H1 (cell line): ENCODE results near the gene PLA1A. TPM values are rescaled to one million over a fixed set of nuclear protein-coding genes. Genes with fewer than 3 reads are reported as not detected.

Experiments used
- CTCF ChIA-PET: fragments of 300-600 bp; sonication (Branson Sonifier 250); formaldehyde crosslinking; loops from one replicate; lab custom pipeline; 2021; ENCODE audit not compliant: partially characterized antibody; lab: Charles Lee
- POLR2A ChIA-PET: fragments of 300-600 bp; sonication (Branson Sonifier 250); formaldehyde crosslinking; loops from one replicate; lab custom pipeline; 2021; ENCODE audit warnings: inconsistent platforms; ENCODE audit not compliant: partially characterized antibody; lab: Charles Lee
- DNase-seq, 2 experiments: peaks; one replicate each; pipeline versions ENCODE4 v3.0.0 to v3.0.0-alpha.2; 2010 to 2022; ENCODE audit warnings: low spot score in 2 of 2, low read depth in 1 of 2, mixed read lengths in 1 of 2
- FAIRE-seq: peaks from 2 replicates; lab custom pipeline; 2011; peaks lifted over from hg19 to GRCh38; lab: Jason Lieb, UNC
- H2AFZ ChIP-seq: 2 replicates; pipeline ENCODE4 v1.8.1; 2012; ENCODE audit warnings: low read length, inconsistent platforms
- H2AK5ac ChIP-seq: 2 replicates; pipeline ENCODE4 v1.6.1; 2013; ENCODE audit warnings: low read depth, low read length
- H2BK120ac ChIP-seq: replicated peaks from 2 replicates; pipeline ENCODE3; 2013; ENCODE audit warnings: low read depth, low read length, inconsistent platforms
- H2BK12ac ChIP-seq: 2 replicates; pipeline ENCODE4 v1.6.1; 2013; ENCODE audit warnings: low read depth, low read length
- H2BK15ac ChIP-seq: 2 replicates; pipeline ENCODE4 v1.6.1; 2013; ENCODE audit warnings: low read length
- H2BK20ac ChIP-seq: 2 replicates; pipeline ENCODE4 v1.6.1; 2013; ENCODE audit warnings: low read length
- H2BK5ac ChIP-seq: 2 replicates; pipeline ENCODE4 v1.6.1; 2013; ENCODE audit warnings: low read depth, low read length
- H3K14ac ChIP-seq: 2 replicates; pipeline ENCODE4 v1.6.1; 2013; ENCODE audit warnings: inconsistent platforms; ENCODE audit not compliant: insufficient read length
- H3K18ac ChIP-seq: 2 replicates; pipeline ENCODE4 v1.6.1; 2013; ENCODE audit warnings: low read length; ENCODE audit errors: extremely low read depth
- H3K23ac ChIP-seq: 2 replicates; pipeline ENCODE4 v1.6.1; 2013; ENCODE audit warnings: inconsistent platforms; ENCODE audit not compliant: insufficient read length
- H3K23me2 ChIP-seq: 2 replicates; pipeline ENCODE4 v1.6.1; 2013; ENCODE audit warnings: low read depth, low read length
- H3K27ac ChIP-seq: 2 replicates; pipeline ENCODE4 v1.6.1; 2011; ENCODE audit warnings: low read depth, low read length, inconsistent platforms
- H3K27me3 ChIP-seq, 4 experiments: replicated peaks in 1 of 4; 1 replicate in 1 of 4; 2 replicates in 3 of 4; pipeline versions ENCODE4 v1.6.1 to v1.8.1; 2011 to 2013; ENCODE audit warnings: low read length in 3 of 4, mild to moderate bottlenecking in 3 of 4, inconsistent platforms in 2 of 4, mixed read lengths in 2 of 4, moderate library complexity in 1 of 4; ENCODE audit not compliant: control insufficient read depth in 3 of 4, insufficient read depth in 3 of 4; ENCODE audit errors: extremely low read depth in 1 of 4
- H3K36me3 ChIP-seq, 4 experiments: 2 replicates each; pipeline versions ENCODE4 v1.6.1 to v1.8.1; 2011 to 2013; ENCODE audit warnings: mild to moderate bottlenecking in 4 of 4, low read length in 3 of 4, moderate library complexity in 2 of 4, control low read depth in 1 of 4, inconsistent platforms in 1 of 4; ENCODE audit not compliant: insufficient read depth in 4 of 4, control insufficient read depth in 2 of 4
- H3K4ac ChIP-seq: replicated peaks from 2 replicates; pipeline ENCODE3; 2013; ENCODE audit warnings: low read length, low read depth, mixed read lengths, inconsistent platforms; ENCODE audit not compliant: insufficient read length
- H3K4me1 ChIP-seq, 4 experiments: replicated peaks in 1 of 4; 1 replicate in 1 of 4; 2 replicates in 3 of 4; pipeline versions ENCODE4 v1.6.1 to v1.8.1; 2011 to 2013; ENCODE audit warnings: low read length in 3 of 4, inconsistent platforms in 2 of 4, mixed read lengths in 1 of 4; ENCODE audit not compliant: insufficient read depth in 4 of 4, control insufficient read depth in 3 of 4
- H3K4me2 ChIP-seq, 2 experiments: 2 replicates each; pipeline versions ENCODE4 v1.6.1 to v1.8.1; 2011 to 2013; ENCODE audit warnings: low read depth in 2 of 2, low read length in 2 of 2, control low read depth in 1 of 2, inconsistent platforms in 1 of 2, mild to moderate bottlenecking in 1 of 2; ENCODE audit not compliant: insufficient read depth in 1 of 2
- H3K4me3 ChIP-seq, 4 experiments: fragments of 200-600, 300-600 bp in 1 of 4; sonication (generic), shearing (Covaris generic), sonication (Bioruptor Twin) in 1 of 4; 2 replicates each; pipeline versions ENCODE4 v1.5.1 to v1.8.1; 2011 to 2016; ENCODE audit warnings: low read length in 4 of 4, low read depth in 3 of 4, control low read depth in 2 of 4, inconsistent platforms in 2 of 4, mild to moderate bottlenecking in 2 of 4, mixed read lengths in 1 of 4, moderate library complexity in 1 of 4; ENCODE audit not compliant: insufficient read depth in 2 of 4; ENCODE audit errors: extremely low read depth in 1 of 4
- H3K56ac ChIP-seq: replicated peaks from 2 replicates; pipeline ENCODE3; 2013; ENCODE audit warnings: low read depth, mild to moderate bottlenecking, mixed read lengths, low read length, inconsistent platforms; ENCODE audit not compliant: insufficient read length
- H3K79me1 ChIP-seq: 2 replicates; pipeline ENCODE4 v1.6.1; 2013; ENCODE audit warnings: low read depth, low read length, control low read depth
- H3K79me2 ChIP-seq, 2 experiments: 2 replicates each; pipeline versions ENCODE4 v1.6.1 to v1.8.1; 2012 to 2013; ENCODE audit warnings: low read length in 2 of 2, mild to moderate bottlenecking in 2 of 2, inconsistent platforms in 1 of 2; ENCODE audit not compliant: insufficient read depth in 2 of 2, control insufficient read depth in 1 of 2
- H3K9ac ChIP-seq, 4 experiments: replicated peaks in 1 of 4; 1 replicate in 1 of 4; 2 replicates in 3 of 4; pipeline versions ENCODE4 v1.6.1 to v1.8.1; 2011 to 2013; ENCODE audit warnings: low read depth in 3 of 4, low read length in 3 of 4, control low read depth in 2 of 4, mild to moderate bottlenecking in 2 of 4, moderate library complexity in 2 of 4, inconsistent platforms in 1 of 4; ENCODE audit errors: extremely low read depth in 1 of 4
- H3K9me3 ChIP-seq, 2 experiments: 2 replicates each; pipeline versions ENCODE4 v1.6.1 to v1.8.1; 2012 to 2013; ENCODE audit warnings: mild to moderate bottlenecking in 2 of 2, moderate library complexity in 2 of 2, control low read depth in 1 of 2, inconsistent platforms in 1 of 2, low read depth in 1 of 2, low read length in 1 of 2, mixed read lengths in 1 of 2; ENCODE audit not compliant: insufficient read depth in 2 of 2
- H4K20me1 ChIP-seq, 2 experiments: replicated peaks in 1 of 2; 2 replicates each; pipeline versions ENCODE3 to v1.8.1; 2011 to 2013; ENCODE audit warnings: inconsistent platforms in 2 of 2, low read length in 2 of 2, mild to moderate bottlenecking in 1 of 2; ENCODE audit not compliant: insufficient read depth in 2 of 2, control insufficient read depth in 1 of 2
- H4K5ac ChIP-seq: 2 replicates; pipeline ENCODE4 v1.6.1; 2013; ENCODE audit warnings: low read length, low read depth, mixed read lengths, inconsistent platforms; ENCODE audit not compliant: insufficient read length
- H4K8ac ChIP-seq: 2 replicates; pipeline ENCODE4 v1.8.0; 2013; ENCODE audit warnings: mild to moderate bottlenecking, moderate library complexity, low read length, inconsistent platforms; ENCODE audit not compliant: insufficient read depth; ENCODE audit errors: extremely low read depth
- H4K91ac ChIP-seq: replicated peaks from 2 replicates; pipeline ENCODE3; 2013; ENCODE audit warnings: low read length, mixed read lengths, inconsistent platforms; ENCODE audit not compliant: insufficient read length
- CREB1 ChIP-seq: IDR thresholded peaks from 2 replicates; pipeline ENCODE4 v1.6.1; 2012; ENCODE audit warnings: inconsistent platforms
- HDAC2 ChIP-seq, 2 experiments: fragments of 300-600 bp in 1 of 2; sonication (generic) in 1 of 2; IDR thresholded peaks; 2 replicates each; pipeline ENCODE4 v1.6.1; 2011 to 2012; ENCODE audit warnings: low read depth in 2 of 2, low read length in 2 of 2, mild to moderate bottlenecking in 2 of 2, moderate library complexity in 2 of 2, borderline replicate concordance in 1 of 2, inconsistent platforms in 1 of 2
- KDM1A ChIP-seq: fragments of 200-600, 300-600 bp; sonication (generic); IDR thresholded peaks from 2 replicates; pipeline ENCODE4 v1.7.1; 2016; ENCODE audit warnings: mild to moderate bottlenecking, low read length, borderline replicate concordance
- NRF1 ChIP-seq: IDR thresholded peaks from 2 replicates; pipeline ENCODE4 v1.6.1; 2011; ENCODE audit warnings: mild to moderate bottlenecking, low read depth, low read length, improper control_type of control experiment
- PHF8 ChIP-seq: fragments of 200-600 bp; sonication (generic); conservative IDR thresholded peaks from 2 replicates; pipeline ENCODE4 v1.7.1; 2012; ENCODE audit warnings: low read depth, mild to moderate bottlenecking, inconsistent platforms, low read length, moderate library complexity
- SIN3A ChIP-seq, 2 experiments: IDR thresholded peaks in 1 of 2; conservative IDR thresholded peaks in 1 of 2; 2 replicates each; pipeline ENCODE4 v1.6.1; 2011 to 2012; ENCODE audit warnings: low read length in 2 of 2, improper control_type of control experiment in 1 of 2, low read depth in 1 of 2, mild to moderate bottlenecking in 1 of 2
- SIRT6 ChIP-seq: IDR thresholded peaks from one replicate; pipeline ENCODE4 v1.7.1; 2012; ENCODE audit warnings: low read length, inconsistent platforms
- YY1 ChIP-seq: IDR thresholded peaks from 2 replicates; pipeline ENCODE4 v1.6.1; 2011; ENCODE audit warnings: low read depth, mild to moderate bottlenecking, low read length
- WGBS, 2 experiments: shearing (Covaris generic) in 1 of 2; methylation state at CpG; one replicate each; pipeline versions ENCODE4 v1.1.6 to v1.1.7; 2013 to 2015; ENCODE audit warnings: low lambda C conversion rate in 2 of 2, mixed read lengths in 2 of 2, inconsistent platforms in 1 of 2, low coverage in 1 of 2, missing lambda C conversion rate in 1 of 2; ENCODE audit not compliant: insufficient replicate concordance in 2 of 2, insufficient coverage in 1 of 2, insufficient read length in 1 of 2; ENCODE audit errors: extremely low coverage in 1 of 2, missing lambda C conversion rate in 1 of 2; 5-methylcytosine and 5-hydroxymethylcytosine counted together
- polyA plus RNA-seq, 7 experiments: library from polyadenylated mRNA; depleted of rRNA in 3 of 7; stranded (reverse) in 5 of 7; unstranded in 2 of 7; fragments of >200 nt in 5 of 7; fragments of 200-250 nt in 2 of 7; gene quantifications; 1 replicate in 5 of 7; 2 replicates in 1 of 7; 4 replicates in 1 of 7; pipeline versions ENCODE4 v1.2.1 to v1.2.3, GENCODE V29; 2011 to 2013; ENCODE audit warnings: missing spikeins in 2 of 7, mixed read lengths in 2 of 7
- total RNA-seq: library from RNA; stranded (reverse); fragmentation: NEBNext Ultra II Directional; extraction: Animal tissue kit (Norgen Biotek cat#: 25700); gene quantifications from 2 replicates; pipeline ENCODE4 v1.2.1, GENCODE V29; 2021
- TF ChIP-seq, protein P1 (sequence below): IDR thresholded peaks from 2 replicates; pipeline ENCODE4 v1.6.1; 2012; ENCODE audit warnings: inconsistent platforms

Gene PLA1A
- total and polyA plus RNA-seq, 2 of the 8 experiments (the other 6 are each of a cell fraction or from before 2014, with no cell fraction given), result not detected

DNA sequence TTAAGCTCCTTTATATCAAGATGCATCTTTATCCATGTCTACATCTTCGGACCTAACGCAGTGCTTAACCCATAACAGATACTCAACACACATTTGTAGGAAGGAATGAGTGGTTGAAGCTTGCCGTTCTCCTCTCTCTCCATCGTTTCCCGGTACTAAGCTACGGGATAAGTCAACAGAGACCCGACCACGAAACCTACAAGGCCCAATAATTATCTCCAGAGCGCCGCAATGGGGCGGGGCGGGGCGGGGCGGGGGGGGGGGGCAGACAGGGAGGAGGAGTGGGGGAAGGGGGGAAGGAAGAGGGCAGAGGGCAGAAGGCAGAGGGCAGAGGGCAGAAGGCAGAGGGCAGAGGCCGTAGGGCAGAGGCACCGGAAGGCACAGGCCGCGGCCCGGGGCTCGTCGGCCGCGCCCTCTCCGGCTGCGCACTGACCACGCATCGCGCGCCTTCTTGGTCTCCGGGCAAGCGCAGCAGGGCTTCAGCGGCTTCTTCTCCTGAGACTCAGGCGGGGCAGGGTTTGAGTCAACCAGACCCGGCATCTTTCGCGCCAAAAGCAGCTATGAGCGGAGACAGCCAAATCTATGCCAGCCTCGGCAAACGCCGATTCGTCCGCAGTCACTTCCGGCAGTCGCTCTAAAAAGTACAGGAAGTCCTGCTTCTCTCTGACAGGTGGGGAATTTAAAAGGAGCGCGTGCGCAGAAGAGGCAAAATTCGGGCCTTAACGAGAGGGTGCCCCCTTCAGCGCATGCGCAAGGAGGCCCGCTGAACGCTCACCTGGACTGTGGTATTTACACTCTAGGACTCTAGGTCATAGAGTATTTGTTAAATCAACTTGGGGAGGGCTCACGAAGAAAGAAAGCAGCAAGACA is 79.3 kb downstream of the PLA1A start, which contains the start of gene COX17:
TSS of gene COX17 (minus strand) at position 636 of the 870 bp plus-strand sequence. CDS start at position 540, 96 bp downstream.
- Histone ChIP-seq H2BK15ac (no peak within 1 kb of the TSS), H3K79me1 (no peaks in the 10 kb centered on the region), H3K23ac (no peak within 1 kb of the TSS), H2AFZ (peak within 1 kb of the TSS; percentile 86), H2BK20ac (no peak within 1 kb of the TSS), H4K20me1 (no peaks in the 10 kb centered on the region), H3K27me3 (no peaks in the 10 kb centered on the region), H3K36me3 (peaks cover 0 to 24% (median 15%) of the 10 kb centered on the region in 4 experiments; a peak in 6 of 8 replicates), H2AK5ac (no peak within 1 kb of the TSS), H4K8ac (peak within 1 kb of the TSS; percentile 81; the same call in 1 of the 2 replicates), H2BK120ac (no peak within 1 kb of the TSS), H3K27ac (peak within 1 kb of the TSS; percentile 77), H3K23me2 (peaks cover 6% of the 10 kb centered on the region), H3K56ac (no peak within 1 kb of the TSS), H3K79me2 (peaks cover 0 to 18% of the 10 kb centered on the region in 2 experiments; a peak in 2 of 4 replicates), H3K14ac (no peak within 1 kb of the TSS), H3K9me3 (no peaks in the 10 kb centered on the region; a peak in 1 of 4 replicates), H3K4ac (no peak within 1 kb of the TSS), H3K9ac (peak within 1 kb of the TSS; percentile 65 to 95 (median 83)), H3K18ac (peak within 1 kb of the TSS; percentile 81; the same call in 1 of the 2 replicates), H3K4me1 (no peaks in the 10 kb centered on the region), H3K4me2 (peak within 1 kb of the TSS; percentile 83 to 84), H4K5ac (peak within 1 kb of the TSS; percentile 67), H2BK12ac (no peak within 1 kb of the TSS; the same call in 1 of the 2 replicates), H4K91ac (no peak within 1 kb of the TSS), H3K4me3 (peak within 1 kb of the TSS; percentile 60 to 99 (median 82)), H2BK5ac (peak within 1 kb of the TSS; percentile 77; the same call in 1 of the 2 replicates)
- 1% methylated on average over 34 of the region's 54 CpGs; no CpG with 5 or more reads in 1 of the 2 experiments for WGBS, 2 experiments
- ChIA-PET CTCF (interaction anchor here (1.2 to 2.8 kb wide), 3 partner anchors 12 to 186 kb away, joined by 3 to 6 read pairs (median 4); no protein-coding TSS in a partner anchor), POLR2A (interaction anchor here (0.6 to 1.5 kb wide), 6 partner anchors 10 to 213 kb away, joined by 3 to 5 read pairs (median 4); partner anchors contain the start of genes TIMMDC1 and TMEM39A)
- FAIRE-seq (peak; percentile 96), DNase-seq (peak; percentile 92 to 94)
- TF ChIP-seq NRF1 (peak; percentile 93), SIRT6 (no peak), PHF8 (peak; percentile 70), YY1 (0 out of 2 replicates have a peak, but pooled peaks have one; percentile 7), HDAC2 (IDR thresholded peaks at IDR 0.05; ENCODE audit: borderline replicate concordance in 1 of 2, low read depth in 2 of 2, low read length in 2 of 2) (peak in 1 of 2 experiments; percentile 67; a peak in 1 of 4 replicates), CREB1 (peak; percentile 53; the same call in 1 of the 2 replicates), KDM1A (no peak), SIN3A (conservative IDR thresholded peaks at IDR 0.05 in 1 of 2, IDR thresholded peaks at IDR 0.05 in 1 of 2; ENCODE audit: low read depth in 1 of 2, low read length in 2 of 2) (peak in 1 of 2 experiments; percentile 92; a peak in 2 of 4 replicates)
- TF ChIP-seq, protein P1, sequence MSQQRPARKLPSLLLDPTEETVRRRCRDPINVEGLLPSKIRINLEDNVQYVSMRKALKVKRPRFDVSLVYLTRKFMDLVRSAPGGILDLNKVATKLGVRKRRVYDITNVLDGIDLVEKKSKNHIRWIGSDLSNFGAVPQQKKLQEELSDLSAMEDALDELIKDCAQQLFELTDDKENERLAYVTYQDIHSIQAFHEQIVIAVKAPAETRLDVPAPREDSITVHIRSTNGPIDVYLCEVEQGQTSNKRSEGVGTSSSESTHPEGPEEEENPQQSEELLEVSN, result peak; percentile 53; the same call in 1 of the 2 replicates
